H9 (cell line): ENCODE data around the gene TOM1L2. TPM values are rescaled to one million over a fixed set of nuclear protein-coding genes. Genes with fewer than 3 reads are reported as not detected.

Experiments
- DNase-seq: peaks from one replicate; pipeline ENCODE4 v3.0.0-alpha.2; 2017
- H2AFZ ChIP-seq: one replicate; pipeline ENCODE4 v1.6.1; 2013; ENCODE audit warnings: mild to moderate bottlenecking, low read length, control low read depth, moderate library complexity
- H2AK5ac ChIP-seq: 2 replicates; pipeline ENCODE4 v1.6.1; 2013; ENCODE audit warnings: low read length, control low read depth, mixed read lengths; ENCODE audit not compliant: insufficient read length
- H2BK120ac ChIP-seq: one replicate; pipeline ENCODE4 v1.6.1; 2013; ENCODE audit warnings: low read depth, mild to moderate bottlenecking, low read length, control low read depth, inconsistent platforms; ENCODE audit not compliant: poor library complexity, severe bottlenecking
- H2BK12ac ChIP-seq: 2 replicates; pipeline ENCODE4 v1.6.1; 2013; ENCODE audit warnings: low read length, control low read depth, mixed read lengths, low read depth; ENCODE audit not compliant: insufficient read length
- H2BK15ac ChIP-seq: 2 replicates; pipeline ENCODE4 v1.6.1; 2013; ENCODE audit warnings: low read depth, low read length, control low read depth
- H2BK20ac ChIP-seq: one replicate; pipeline ENCODE4 v1.6.1; 2013; ENCODE audit warnings: low read depth, mild to moderate bottlenecking, low read length, control low read depth, inconsistent platforms; ENCODE audit not compliant: poor library complexity, severe bottlenecking
- H2BK5ac ChIP-seq: 2 replicates; pipeline ENCODE4 v1.6.1; 2013; ENCODE audit warnings: low read length, control low read depth, mixed read lengths; ENCODE audit not compliant: insufficient read length
- H3K14ac ChIP-seq: 2 replicates; pipeline ENCODE4 v1.6.1; 2013; ENCODE audit warnings: low read length, control low read depth; ENCODE audit not compliant: insufficient read depth
- H3K18ac ChIP-seq: 2 replicates; pipeline ENCODE4 v1.6.1; 2013; ENCODE audit warnings: low read depth, mild to moderate bottlenecking, mixed read lengths, low read length, control low read depth; ENCODE audit not compliant: insufficient read length
- H3K23ac ChIP-seq: 2 replicates; pipeline ENCODE4 v1.6.1; 2013; ENCODE audit warnings: low read length, control low read depth, mixed read lengths, low read depth; ENCODE audit not compliant: insufficient read length
- H3K23me2 ChIP-seq: 2 replicates; pipeline ENCODE4 v1.6.1; 2013; ENCODE audit warnings: low read depth, mild to moderate bottlenecking, mixed read lengths, low read length, control low read depth; ENCODE audit not compliant: insufficient read length, poor library complexity, severe bottlenecking
- H3K27ac ChIP-seq: 2 replicates; pipeline ENCODE4 v1.5.1; 2013; ENCODE audit warnings: low read length, control low read depth, mixed read lengths, low read depth; ENCODE audit not compliant: insufficient read length
- H3K27me3 ChIP-seq: 2 replicates; pipeline ENCODE4 v1.6.1; 2013; ENCODE audit warnings: low read length, control low read depth, inconsistent platforms; ENCODE audit not compliant: insufficient read depth
- H3K4ac ChIP-seq: 2 replicates; pipeline ENCODE4 v1.6.1; 2013; ENCODE audit warnings: low read depth, mild to moderate bottlenecking, control low read depth, inconsistent platforms, low read length, moderate library complexity
- H3K4me1 ChIP-seq: 2 replicates; pipeline ENCODE4 v1.6.1; 2013; ENCODE audit warnings: low read length, control low read depth, inconsistent platforms; ENCODE audit not compliant: insufficient read depth
- H3K4me2 ChIP-seq: 2 replicates; pipeline ENCODE4 v1.6.1; 2013; ENCODE audit warnings: low read length, control low read depth, mixed read lengths; ENCODE audit not compliant: insufficient read length, insufficient read depth
- H3K56ac ChIP-seq: 2 replicates; pipeline ENCODE4 v1.6.1; 2013; ENCODE audit warnings: low read depth, mild to moderate bottlenecking, mixed read lengths, low read length, control low read depth; ENCODE audit not compliant: insufficient read length
- H3K79me1 ChIP-seq: 2 replicates; pipeline ENCODE4 v1.6.1; 2013; ENCODE audit warnings: low read depth, mild to moderate bottlenecking, moderate library complexity, low read length, control low read depth, inconsistent platforms; ENCODE audit not compliant: insufficient read depth, poor library complexity, severe bottlenecking
- H3K79me2 ChIP-seq: 2 replicates; pipeline ENCODE4 v1.6.1; 2013; ENCODE audit warnings: low read length, control low read depth, inconsistent platforms; ENCODE audit not compliant: insufficient read depth
- H3K9ac ChIP-seq: 2 replicates; pipeline ENCODE4 v1.6.1; 2013; ENCODE audit warnings: low read length, control low read depth, mixed read lengths; ENCODE audit not compliant: insufficient read length; ENCODE audit errors: extremely low read depth
- H3K9me3 ChIP-seq: one replicate; pipeline ENCODE4 v1.6.1; 2013; ENCODE audit warnings: low read depth, low read length, inconsistent platforms; ENCODE audit not compliant: control insufficient read depth
- H3T11ph ChIP-seq: one replicate; pipeline ENCODE4 v1.6.1; 2013; ENCODE audit warnings: mild to moderate bottlenecking, low read length, control low read depth, inconsistent platforms
- H4K20me1 ChIP-seq: one replicate; pipeline ENCODE4 v1.6.1; 2013; ENCODE audit not compliant: control insufficient read depth, insufficient read length, insufficient read depth
- H4K5ac ChIP-seq: 2 replicates; pipeline ENCODE4 v1.6.1; 2013; ENCODE audit warnings: low read depth, mild to moderate bottlenecking, mixed read lengths, low read length, control low read depth; ENCODE audit not compliant: insufficient read length
- H4K8ac ChIP-seq: replicated peaks from 2 replicates; pipeline ENCODE4 v1.6.1; 2013; ENCODE audit warnings: low read length, control low read depth, mixed read lengths, low read depth; ENCODE audit not compliant: insufficient read length
- H4K91ac ChIP-seq: 2 replicates; pipeline ENCODE4 v1.6.1; 2013; ENCODE audit warnings: low read depth, mild to moderate bottlenecking, moderate library complexity, mixed read lengths, low read length, control low read depth; ENCODE audit not compliant: insufficient read length
- H3K27ac Mint-ChIP-seq, 3 experiments: 2 replicates in 2 of 3; 3 replicates in 1 of 3; pipeline ENCODE4 v1.8.0; 2020 to 2021; ENCODE audit warnings: mixed read lengths in 3 of 3, mild to moderate bottlenecking in 1 of 3, moderate library complexity in 1 of 3
- H3K27me3 Mint-ChIP-seq: 2 replicates; pipeline ENCODE4 v1.8.0; 2021; ENCODE audit warnings: low read depth, mild to moderate bottlenecking, moderate library complexity, mixed read lengths
- H3K36me3 Mint-ChIP-seq, 3 experiments: 2 replicates in 2 of 3; 3 replicates in 1 of 3; pipeline ENCODE4 v1.8.0; 2020 to 2021; ENCODE audit warnings: low read depth in 3 of 3, mixed read lengths in 3 of 3; ENCODE audit not compliant: insufficient read depth in 1 of 3
- H3K4me1 Mint-ChIP-seq, 2 experiments: 2 replicates each; pipeline ENCODE4 v1.8.0; 2020; ENCODE audit warnings: mixed read lengths in 2 of 2
- H3K4me3 Mint-ChIP-seq, 2 experiments: 2 replicates in 1 of 2; 3 replicates in 1 of 2; pipeline ENCODE4 v1.8.0; 2020 to 2021; ENCODE audit warnings: mild to moderate bottlenecking in 2 of 2, mixed read lengths in 2 of 2, moderate library complexity in 1 of 2
- H3K9me3 Mint-ChIP-seq, 2 experiments: 2 replicates in 1 of 2; 3 replicates in 1 of 2; pipeline ENCODE4 v1.8.0; 2020; ENCODE audit warnings: mild to moderate bottlenecking in 2 of 2, mixed read lengths in 2 of 2, moderate library complexity in 1 of 2
- CTCF ChIP-seq: fragments of 200-600 bp; sonication (generic); conservative IDR thresholded peaks from 3 replicates; pipeline ENCODE4 v1.8.0; 2021; ENCODE audit warnings: antibody characterized with exemption, mild to moderate bottlenecking
- WGBS: extraction: QIAGEN DNeasy Blood & Tissue Kit; methylation state at CpG from one replicate; pipeline ENCODE4 v1.1.7; 2013; ENCODE audit warnings: missing lambda C conversion rate, low lambda C conversion rate, mixed read lengths; ENCODE audit not compliant: insufficient read length; ENCODE audit errors: extremely low coverage; 5-methylcytosine and 5-hydroxymethylcytosine counted together
- total RNA-seq: library from RNA; stranded (reverse); gene quantifications from 2 replicates; pipeline ENCODE4 v1.2.1, GENCODE V29; 2021

Gene TOM1L2
- total RNA-seq, 1 experiment from 2014 or later: 4.6 TPM

GRCh38 chr17:17983776-17984175, 11.6 kb upstream of the TOM1L2 start:
- no peak overlapping the region for H3K18ac ChIP-seq
- H3K9ac ChIP-seq: no peak overlapping the region
- Mint-ChIP-seq H3K27ac (no peak overlapping the region), H3K4me3 (no peak overlapping the region), H3K27me3 (no peaks in the 10 kb centered on the region; the same call in 1 of the 2 replicates), H3K9me3 (no peaks in the 10 kb centered on the region; a peak in 1 of 5 replicates), H3K36me3 (no peaks in the 10 kb centered on the region), H3K4me1 (no peaks in the 10 kb centered on the region)
- H2BK12ac ChIP-seq: no peak overlapping the region
- H3K14ac ChIP-seq: no peak overlapping the region
- H2BK15ac ChIP-seq: no peak overlapping the region
- H3T11ph ChIP-seq: no peak overlapping the region
- H3K27me3 ChIP-seq: no peaks in the 10 kb centered on the region
- no peak overlapping the region for H4K91ac ChIP-seq
- no peak overlapping the region for H2BK5ac ChIP-seq
- H3K23me2 ChIP-seq: no peaks in the 10 kb centered on the region
- no peak overlapping the region for H2BK120ac ChIP-seq
- H3K4me2 ChIP-seq: no peak overlapping the region
- no peaks in the 10 kb centered on the region for H3K79me1 ChIP-seq
- no peak overlapping the region for H2AK5ac ChIP-seq
- no peak overlapping the region for H4K5ac ChIP-seq
- H2AFZ ChIP-seq: no peak overlapping the region
- no peak overlapping the region for H3K56ac ChIP-seq
- no peak overlapping the region for H2BK20ac ChIP-seq
- H3K23ac ChIP-seq: no peak overlapping the region
- no peaks in the 10 kb centered on the region for H3K9me3 ChIP-seq
- H3K79me2 ChIP-seq: no peaks in the 10 kb centered on the region
- no peak overlapping the region for H4K8ac ChIP-seq
- no peaks in the 10 kb centered on the region for H4K20me1 ChIP-seq
- no peak overlapping the region for H3K4ac ChIP-seq
- no CpG with 5 or more reads among the region's 6 CpGs for WGBS
- no peak overlapping the region for H3K27ac ChIP-seq
- no peaks in the 10 kb centered on the region for H3K4me1 ChIP-seq
- TF ChIP-seq CTCF: no peak
- no peak for DNase-seq
